ENCODE results near the gene SIX3.

Gene SIX3

GRCh38 chr2:44953499-44953883 lies 12.0 kb downstream of the SIX3 start:
- in situ Hi-C loops (cut with MboI; ENCODE audit: low pct_unique_long_range_greater_than_20kb, low sequenced_read_pairs, unreplicated experiment): no loop called here
- DNase-seq (ENCODE audit: low spot score): no peak
- TF ChIP-seq CTCF (IDR thresholded peaks at IDR 0.05; ENCODE audit: extremely low read depth, insufficient read depth, missing control alignments): no peak

GRCh38 chr2:44954447-44954888 lies 13.0 kb downstream of the SIX3 start:
- in situ Hi-C loops (cut with MboI; ENCODE audit: low pct_unique_long_range_greater_than_20kb, low sequenced_read_pairs, unreplicated experiment): no loop called here
- DNase-seq (ENCODE audit: low spot score): no peak

DNA sequence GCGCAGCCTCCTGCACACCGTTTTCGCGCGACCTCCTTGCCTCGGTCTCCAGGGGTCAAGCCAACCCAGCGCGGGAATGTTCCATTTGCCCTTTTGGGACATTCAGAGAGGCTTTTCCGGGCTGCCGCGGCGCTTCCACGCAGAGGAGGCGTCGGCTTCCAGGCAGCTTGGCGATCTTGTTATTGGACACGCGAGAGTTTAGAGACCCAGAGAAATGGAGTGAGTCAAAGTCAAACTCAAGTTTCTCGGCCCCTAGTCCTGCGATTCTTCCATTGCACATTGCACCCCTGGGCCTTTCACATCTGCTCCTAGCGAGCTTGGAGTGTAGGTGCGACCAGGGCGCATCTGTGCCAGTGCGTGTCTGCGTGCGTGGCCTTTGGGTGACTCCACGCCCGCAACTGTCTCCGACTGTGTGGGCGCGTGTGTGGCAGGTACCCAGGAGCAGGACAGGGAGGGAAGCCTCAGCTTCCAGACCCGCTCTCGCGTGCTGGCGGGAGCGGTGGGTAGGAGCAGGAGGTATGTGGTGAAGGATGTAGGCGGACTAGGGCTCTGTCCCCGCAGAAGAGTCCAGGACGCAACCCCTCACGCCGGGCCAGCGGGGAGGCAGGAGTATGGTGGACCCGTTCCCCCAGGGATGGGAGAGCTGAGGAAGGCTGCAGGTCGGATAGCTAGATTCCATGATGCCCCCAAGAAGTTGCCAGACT lies 13.5 kb downstream of the SIX3 start:
- TF ChIP-seq CTCF (IDR thresholded peaks at IDR 0.05; ENCODE audit: extremely low read depth, insufficient read depth, missing control alignments): no peak
- no peak for DNase-seq (ENCODE audit: low spot score)
- in situ Hi-C loops (cut with MboI; ENCODE audit: low pct_unique_long_range_greater_than_20kb, low sequenced_read_pairs, unreplicated experiment): no loop called here

More at GRCh38 chr2:44954447-44954888, 13.0 kb downstream of the SIX3 start:
- TF ChIP-seq CTCF (IDR thresholded peaks at IDR 0.05; ENCODE audit: extremely low read depth, insufficient read depth, missing control alignments): no peak

GRCh38 chr2:44955593-44956392 lies 14.3 kb downstream of the SIX3 start:
- TF ChIP-seq CTCF (IDR thresholded peaks at IDR 0.05; ENCODE audit: extremely low read depth, insufficient read depth, missing control alignments): peak; percentile 98
- in situ Hi-C loops (cut with MboI; ENCODE audit: low pct_unique_long_range_greater_than_20kb, low sequenced_read_pairs, unreplicated experiment): no loop called here
- DNase-seq (ENCODE audit: low spot score): peak; percentile 89

- in situ Hi-C loops (cut with MboI; ENCODE audit: low pct_unique_long_range_greater_than_20kb, low sequenced_read_pairs, unreplicated experiment): no loop called here
- DNase-seq (ENCODE audit: low spot score): no peak
- no peak for TF ChIP-seq CTCF (IDR thresholded peaks at IDR 0.05; ENCODE audit: extremely low read depth, insufficient read depth, missing control alignments)
These were observed 15.3 kb downstream of the SIX3 start for GRCh38 chr2:44956843-44957242.

GRCh38 chr2:44957656-44958327 lies 16.3 kb downstream of the SIX3 start:
- no peak for DNase-seq (ENCODE audit: low spot score)
- in situ Hi-C loops (cut with MboI; ENCODE audit: low pct_unique_long_range_greater_than_20kb, low sequenced_read_pairs, unreplicated experiment): no loop called here
- no peak for TF ChIP-seq CTCF (IDR thresholded peaks at IDR 0.05; ENCODE audit: extremely low read depth, insufficient read depth, missing control alignments)
